ENCODE measurements around the gene KPNA4. TPM values are rescaled to one million over a fixed set of nuclear protein-coding genes. Genes with fewer than 3 reads are reported as not detected.

Gene KPNA4
- total RNA-seq, 4 donors from 2014 or later: 23.0 to 27.7 (median 24.6) TPM

DNA sequence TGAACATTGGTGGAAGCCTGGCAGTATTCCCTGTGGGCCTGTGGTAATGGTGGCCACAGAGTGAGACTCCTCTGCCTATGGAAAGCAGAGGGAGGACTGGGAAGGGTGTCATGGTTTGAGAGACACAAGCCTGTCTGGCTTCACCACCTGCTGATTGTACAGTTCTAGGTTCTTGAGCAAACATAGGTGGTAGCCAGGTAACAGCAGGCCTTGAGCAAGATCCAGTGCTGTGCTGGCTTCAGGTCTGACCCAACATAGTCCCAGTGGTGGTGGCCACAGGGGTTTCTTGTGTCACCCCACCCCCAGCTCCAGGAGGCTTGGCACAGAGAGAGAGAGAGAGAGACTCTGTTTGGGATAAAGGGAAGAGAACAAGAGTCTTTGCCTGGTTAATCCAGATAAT, 22.7 kb upstream of the KPNA4 start:
- H3K4me3 ChIP-seq (ENCODE audit: low read depth, poor library complexity, severe bottlenecking): no peak overlapping the region
- TF ChIP-seq, protein P1, sequence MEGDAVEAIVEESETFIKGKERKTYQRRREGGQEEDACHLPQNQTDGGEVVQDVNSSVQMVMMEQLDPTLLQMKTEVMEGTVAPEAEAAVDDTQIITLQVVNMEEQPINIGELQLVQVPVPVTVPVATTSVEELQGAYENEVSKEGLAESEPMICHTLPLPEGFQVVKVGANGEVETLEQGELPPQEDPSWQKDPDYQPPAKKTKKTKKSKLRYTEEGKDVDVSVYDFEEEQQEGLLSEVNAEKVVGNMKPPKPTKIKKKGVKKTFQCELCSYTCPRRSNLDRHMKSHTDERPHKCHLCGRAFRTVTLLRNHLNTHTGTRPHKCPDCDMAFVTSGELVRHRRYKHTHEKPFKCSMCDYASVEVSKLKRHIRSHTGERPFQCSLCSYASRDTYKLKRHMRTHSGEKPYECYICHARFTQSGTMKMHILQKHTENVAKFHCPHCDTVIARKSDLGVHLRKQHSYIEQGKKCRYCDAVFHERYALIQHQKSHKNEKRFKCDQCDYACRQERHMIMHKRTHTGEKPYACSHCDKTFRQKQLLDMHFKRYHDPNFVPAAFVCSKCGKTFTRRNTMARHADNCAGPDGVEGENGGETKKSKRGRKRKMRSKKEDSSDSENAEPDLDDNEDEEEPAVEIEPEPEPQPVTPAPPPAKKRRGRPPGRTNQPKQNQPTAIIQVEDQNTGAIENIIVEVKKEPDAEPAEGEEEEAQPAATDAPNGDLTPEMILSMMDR (IDR thresholded peaks at IDR 0.05): no peak
- TF ChIP-seq POLR2A (IDR thresholded peaks at IDR 0.05): no peak
- DNase-seq (ENCODE audit: low spot score in 2 of 2): no peak
- intact Hi-C loops (cut with DNase I; ENCODE audit: low total_unique reads): no loop called here

DNA sequence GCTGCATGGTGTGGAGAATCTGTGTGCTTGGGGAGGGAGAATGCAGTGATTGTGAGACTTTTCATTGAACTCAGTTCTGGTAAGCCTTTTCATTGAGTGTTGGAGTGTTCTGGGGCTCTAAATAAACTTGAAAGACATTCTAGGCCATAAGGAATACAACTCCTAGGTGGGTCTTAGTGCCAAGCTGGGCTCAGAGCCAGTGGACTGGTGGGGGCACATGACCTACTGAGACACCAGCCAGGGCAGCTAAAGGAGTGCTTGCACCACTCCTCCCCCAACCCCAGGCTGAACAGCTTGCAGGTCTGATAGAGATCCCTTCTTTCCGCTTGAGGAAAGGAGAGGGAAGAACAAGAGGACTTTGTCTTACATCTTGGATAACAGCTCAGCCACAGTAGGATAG, 21.7 kb upstream of the KPNA4 start:
- intact Hi-C loops (cut with DNase I; ENCODE audit: low total_unique reads): no loop called here
- DNase-seq (ENCODE audit: low spot score in 2 of 2): no peak
- H3K4me3 ChIP-seq (ENCODE audit: low read depth, poor library complexity, severe bottlenecking): no peak overlapping the region
- 94 to 100% methylated on average over 1 of the region's 1 CpG for WGBS, 2 donors
- TF ChIP-seq, protein P1 (IDR thresholded peaks at IDR 0.05): no peak
- no peak for TF ChIP-seq POLR2A (IDR thresholded peaks at IDR 0.05)

DNA sequence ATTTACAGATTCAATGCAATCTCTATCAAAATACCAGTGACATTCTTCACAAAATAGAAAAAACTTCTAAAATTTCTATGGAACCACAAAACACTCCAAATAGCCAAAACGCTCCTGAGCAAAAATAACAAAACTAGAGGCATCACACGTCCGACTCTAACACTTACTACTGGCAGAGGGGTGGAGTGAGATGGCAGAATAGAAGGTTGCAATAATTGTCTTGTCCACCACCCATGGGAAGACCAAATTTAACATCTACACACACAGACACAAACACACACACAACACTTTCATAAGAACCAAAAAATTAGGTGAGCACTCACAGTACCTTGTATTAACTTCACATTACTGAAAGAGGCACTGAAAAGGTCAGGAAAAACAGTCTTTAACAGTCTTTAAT, 21.3 kb upstream of the KPNA4 start:
- WGBS, 2 donors: 81 to 93% methylated on average over 3 of the region's 3 CpGs
- no peak overlapping the region for H3K4me3 ChIP-seq (ENCODE audit: low read depth, poor library complexity, severe bottlenecking)
- TF ChIP-seq, protein P1 (IDR thresholded peaks at IDR 0.05): no peak
- no peak for TF ChIP-seq POLR2A (IDR thresholded peaks at IDR 0.05)
- DNase-seq (ENCODE audit: low spot score in 2 of 2): no peak
- intact Hi-C loops (cut with DNase I; ENCODE audit: low total_unique reads): no loop called here

DNA sequence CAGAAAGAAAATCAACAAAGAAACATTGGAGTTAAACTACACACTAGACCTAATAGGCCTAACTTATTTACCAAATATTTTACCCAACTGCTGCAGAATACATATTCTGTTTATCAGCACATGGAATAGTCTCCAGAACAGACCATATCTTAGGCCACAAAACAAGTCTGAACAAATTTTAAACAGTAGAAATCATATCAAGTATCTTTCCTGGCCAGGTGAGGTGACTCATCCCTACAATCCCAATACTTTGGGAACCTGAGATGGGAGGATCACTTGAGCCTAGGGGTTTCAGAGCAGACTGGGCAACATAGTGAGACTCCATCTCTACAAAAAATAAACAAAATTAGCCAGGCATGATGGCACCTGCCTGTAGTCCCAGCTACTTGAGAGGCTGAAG, 18.1 kb upstream of the KPNA4 start:
- no peak for DNase-seq (ENCODE audit: low spot score in 2 of 2)
- no peak overlapping the region for H3K4me3 ChIP-seq (ENCODE audit: low read depth, poor library complexity, severe bottlenecking)
- TF ChIP-seq POLR2A (IDR thresholded peaks at IDR 0.05): no peak
- TF ChIP-seq, protein P1 (IDR thresholded peaks at IDR 0.05): no peak
- intact Hi-C loops (cut with DNase I; ENCODE audit: low total_unique reads): no loop called here

DNA sequence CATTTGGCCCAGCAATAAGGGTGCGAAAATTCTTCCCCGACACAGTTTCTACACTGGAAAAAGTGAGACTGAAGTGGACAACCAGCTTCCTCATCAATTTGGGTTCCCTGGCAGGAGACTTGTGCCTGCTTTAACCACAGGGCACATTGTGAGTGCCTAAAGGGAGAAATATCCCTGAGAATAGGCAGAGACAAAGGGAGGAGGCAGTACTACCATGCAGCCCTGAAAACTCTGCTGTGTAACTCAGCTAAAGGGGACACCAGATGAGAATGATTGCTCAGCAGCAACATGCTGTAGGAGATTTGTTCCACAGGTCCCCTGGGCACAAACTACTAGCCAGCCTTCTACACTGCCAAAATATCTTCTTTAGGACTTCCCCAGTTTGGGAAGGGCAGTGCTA, 15.6 kb upstream of the KPNA4 start:
- intact Hi-C loops (cut with DNase I; ENCODE audit: low total_unique reads): no loop called here
- TF ChIP-seq, protein P1 (IDR thresholded peaks at IDR 0.05): no peak
- no peak for TF ChIP-seq POLR2A (IDR thresholded peaks at IDR 0.05)
- H3K4me3 ChIP-seq (ENCODE audit: low read depth, poor library complexity, severe bottlenecking): no peak overlapping the region
- WGBS, 2 donors: 89 to 95% methylated on average over 2 of the region's 2 CpGs
- DNase-seq (ENCODE audit: low spot score in 2 of 2): no peak

DNA sequence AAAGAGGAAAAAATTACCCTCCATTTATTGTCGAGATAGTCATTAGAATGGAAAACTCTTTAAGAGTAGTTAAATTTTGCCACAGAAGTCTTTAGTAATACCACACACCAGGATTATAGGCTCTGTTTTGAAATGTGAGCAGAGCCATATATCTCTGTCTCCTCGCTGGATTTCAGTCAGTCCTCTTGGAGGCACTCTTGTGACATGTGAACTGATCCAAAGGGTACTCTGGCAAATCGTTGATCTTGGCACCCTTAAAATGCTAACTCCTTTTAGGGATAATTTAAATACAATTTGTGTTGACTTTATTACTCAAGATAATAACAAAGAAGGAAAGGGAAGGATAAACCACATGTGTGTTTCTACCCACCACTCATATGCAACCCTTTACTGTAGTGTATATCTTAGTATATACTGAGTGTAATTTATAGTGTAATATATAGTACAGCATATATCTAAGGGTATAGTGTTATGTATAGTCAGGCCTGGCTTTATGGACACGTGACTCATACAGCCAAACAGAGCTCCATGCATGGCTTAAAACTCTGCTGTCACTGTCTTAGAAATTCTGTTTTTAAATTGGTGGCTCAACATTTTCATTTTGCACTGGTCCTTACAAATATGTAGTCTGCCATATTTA, 12.3 kb upstream of the KPNA4 start:
- intact Hi-C loops (cut with DNase I; ENCODE audit: low total_unique reads): no loop called here
- no peak for TF ChIP-seq POLR2A (IDR thresholded peaks at IDR 0.05)
- TF ChIP-seq, protein P1 (IDR thresholded peaks at IDR 0.05): no peak
- DNase-seq (ENCODE audit: low spot score in 2 of 2): no peak
- H3K4me3 ChIP-seq (ENCODE audit: low read depth, poor library complexity, severe bottlenecking): no peak overlapping the region
- 46 to 52% methylated on average over 4 of the region's 4 CpGs for WGBS, 2 donors
